GM23338 (cell line): ENCODE measurements around the gene FBXW12. TPM values are rescaled to one million over a fixed set of nuclear protein-coding genes. Genes with fewer than 3 reads are reported as not detected.

ENCODE experiments used
- ATAC-seq: fragments of 200-7000 bp; cut with Tn5 transposase; 3 replicates; pipeline ENCODE4 v1.9.1; 2020
- DNase-seq: peaks from one replicate; pipeline ENCODE4 v3.0.0-alpha.2; 2015; ENCODE audit warnings: low spot score
- H2AFZ ChIP-seq: fragments of 200-600 bp; sonication (generic); 2 replicates; pipeline ENCODE4 v1.8.0; 2016; ENCODE audit warnings: antibody characterized with exemption, mild to moderate bottlenecking, moderate library complexity
- H3F3A ChIP-seq: fragments of 200-600 bp; sonication (generic); replicated peaks from 2 replicates; pipeline ENCODE4 v1.8.0; 2017; ENCODE audit warnings: antibody characterized with exemption, mixed run types, low read depth
- H3K27ac ChIP-seq: fragments of 200-600 bp; sonication (generic); 2 replicates; pipeline ENCODE4 v1.6.1; 2016; ENCODE audit warnings: low read depth
- H3K27me3 ChIP-seq: fragments of 200-600 bp; sonication (generic); 2 replicates; pipeline ENCODE4 v1.8.0; 2016; ENCODE audit warnings: mild to moderate bottlenecking, mixed run types, moderate library complexity; ENCODE audit not compliant: insufficient read depth
- H3K36me3 ChIP-seq: fragments of 200-600 bp; sonication (generic); 2 replicates; pipeline ENCODE4 v1.8.0; 2016; ENCODE audit warnings: mild to moderate bottlenecking; ENCODE audit not compliant: insufficient read depth
- H3K4me1 ChIP-seq: fragments of 200-600 bp; sonication (generic); 2 replicates; pipeline ENCODE4 v1.8.0; 2016; ENCODE audit warnings: mild to moderate bottlenecking, moderate library complexity; ENCODE audit not compliant: insufficient read depth
- H3K4me2 ChIP-seq: fragments of 200-600 bp; sonication (generic); 2 replicates; pipeline ENCODE4 v1.7.1; 2017; ENCODE audit warnings: mixed run types
- H3K4me3 ChIP-seq: fragments of 200-600 bp; sonication (generic); 2 replicates; pipeline ENCODE4 v1.6.1; 2016; ENCODE audit warnings: mixed run types
- H3K79me2 ChIP-seq: fragments of 200-600 bp; sonication (generic); replicated peaks from 2 replicates; pipeline ENCODE4 v1.8.0; 2017; ENCODE audit warnings: mild to moderate bottlenecking; ENCODE audit not compliant: insufficient read depth
- H3K9me2 ChIP-seq: fragments of 200-600 bp; sonication (generic); 2 replicates; pipeline ENCODE4 v1.8.0; 2017; ENCODE audit not compliant: insufficient read depth
- H4K20me1 ChIP-seq: fragments of 200-600 bp; sonication (generic); replicated peaks from 2 replicates; pipeline ENCODE4 v1.8.0; 2017; ENCODE audit warnings: mild to moderate bottlenecking; ENCODE audit not compliant: insufficient read depth
- H3K27ac Mint-ChIP-seq: 2 replicates; pipeline ENCODE4 v1.8.0; 2020; ENCODE audit warnings: inconsistent platforms, mild to moderate bottlenecking, moderate library complexity, mixed read lengths
- H3K27me3 Mint-ChIP-seq: 3 replicates; pipeline ENCODE4 v1.8.0; 2022; ENCODE audit warnings: low read depth, mild to moderate bottlenecking, moderate library complexity, mixed read lengths, inconsistent platforms; ENCODE audit not compliant: insufficient read depth, poor library complexity
- H3K36me3 Mint-ChIP-seq: 3 replicates; pipeline ENCODE4 v1.8.0; 2021; ENCODE audit warnings: low read depth, mild to moderate bottlenecking, inconsistent platforms, moderate library complexity, mixed read lengths
- H3K4me1 Mint-ChIP-seq: 3 replicates; pipeline ENCODE4 v1.8.0; 2020; ENCODE audit warnings: mild to moderate bottlenecking, inconsistent platforms, mixed read lengths
- H3K4me3 Mint-ChIP-seq: 3 replicates; pipeline ENCODE4 v1.8.0; 2021; ENCODE audit warnings: moderate library complexity, mild to moderate bottlenecking, inconsistent platforms, mixed read lengths
- H3K9me3 Mint-ChIP-seq: 3 replicates; pipeline ENCODE4 v1.8.0; 2020; ENCODE audit warnings: moderate library complexity, mild to moderate bottlenecking, inconsistent platforms, mixed read lengths
- CREB1 ChIP-seq: fragments of 250-450 bp; sonication (Bioruptor Pico); IDR thresholded peaks from 2 replicates; pipeline ENCODE4 v1.5.0; 2020; ENCODE audit warnings: low read depth, mild to moderate bottlenecking, moderate library complexity
- REST ChIP-seq: IDR thresholded peaks from one replicate; pipeline ENCODE4 v1.6.1; 2018; ENCODE audit warnings: antibody characterized with exemption; ENCODE audit not compliant: unreplicated experiment
- ZNF114 ChIP-seq: fragments of 250-450 bp; sonication (Bioruptor Pico); IDR thresholded peaks from 2 replicates; pipeline ENCODE4 v1.5.0; 2020; ENCODE audit warnings: mild to moderate bottlenecking, moderate library complexity
- ZNF462 ChIP-seq: fragments of 250-450 bp; sonication (Bioruptor Pico); IDR thresholded peaks from 2 replicates; pipeline ENCODE4 v1.5.0; 2020; ENCODE audit warnings: mild to moderate bottlenecking, moderate library complexity
- polyA plus RNA-seq: library from polyadenylated mRNA; unstranded; fragments of >200 nt; fragmentation: Nextera tagmentation; extraction: Ambion mirVana; gene quantifications from 2 replicates; pipeline ENCODE4 v1.2.1, GENCODE V29; 2016
- total RNA-seq: library from RNA; depleted of rRNA; stranded (reverse); fragments of >200 nt; shearing (Covaris generic); gene quantifications from 2 replicates; pipeline ENCODE4 v1.2.3, GENCODE V29; 2014

FBXW12 gene
- total and polyA plus RNA-seq, 2 experiments from 2014 or later = 0.73 TPM; not detected in 1

- TF ChIP-seq ZNF462 = no peak
- no peak for TF ChIP-seq ZNF114 (CRISPR knock-in tag)
- no peak for TF ChIP-seq REST
Observed at GRCh38 chr3:48422681-48423080, 50.7 kb downstream of the FBXW12 start (continued).

- DNase-seq (no peak), ATAC-seq (no peak)
- H3K4me3 ChIP-seq = no peak overlapping the region
- peaks cover 61% of the 10 kb centered on the region for H3K79me2 ChIP-seq
- H3F3A ChIP-seq = no peaks in the 10 kb centered on the region; the same call in 1 of the 2 replicates
- Mint-ChIP-seq H3K27ac (no peak overlapping the region; the same call in 1 of the 2 replicates), H3K36me3 (peaks cover 47% of the 10 kb centered on the region), H3K9me3 (peaks cover 3% of the 10 kb centered on the region; the same call in 1 of the 3 replicates), H3K27me3 (peaks cover 14% of the 10 kb centered on the region), H3K4me3 (no peak overlapping the region; the same call in 2 of the 3 replicates), H3K4me1 (peaks cover 37% of the 10 kb centered on the region)
- no peak overlapping the region for H2AFZ ChIP-seq
- H3K27ac ChIP-seq = no peak overlapping the region
- no peaks in the 10 kb centered on the region; the same call in 1 of the 2 replicates for H3K36me3 ChIP-seq
- H3K4me2 ChIP-seq = no peak overlapping the region
- H3K9me2 ChIP-seq = no peaks in the 10 kb centered on the region
- no peaks in the 10 kb centered on the region for H3K27me3 ChIP-seq
- peaks cover 18% of the 10 kb centered on the region for H3K4me1 ChIP-seq
- H4K20me1 ChIP-seq = peaks cover 33% of the 10 kb centered on the region
- TF ChIP-seq CREB1 (CRISPR knock-in tag) = no peak
- TF ChIP-seq ZNF462 = no peak
Observed at GRCh38 chr3:48423241-48423882, 51.3 kb downstream of the FBXW12 start.
